Measurements from ENCODE around the gene MYOZ3. TPM values are rescaled to one million over a fixed set of nuclear protein-coding genes. Genes with fewer than 3 reads are reported as not detected.

The MYOZ3 gene
- total and polyA plus RNA-seq, 4 donors, result 0.03 to 0.09 (median 0.04) TPM; not detected in 1

DNA sequence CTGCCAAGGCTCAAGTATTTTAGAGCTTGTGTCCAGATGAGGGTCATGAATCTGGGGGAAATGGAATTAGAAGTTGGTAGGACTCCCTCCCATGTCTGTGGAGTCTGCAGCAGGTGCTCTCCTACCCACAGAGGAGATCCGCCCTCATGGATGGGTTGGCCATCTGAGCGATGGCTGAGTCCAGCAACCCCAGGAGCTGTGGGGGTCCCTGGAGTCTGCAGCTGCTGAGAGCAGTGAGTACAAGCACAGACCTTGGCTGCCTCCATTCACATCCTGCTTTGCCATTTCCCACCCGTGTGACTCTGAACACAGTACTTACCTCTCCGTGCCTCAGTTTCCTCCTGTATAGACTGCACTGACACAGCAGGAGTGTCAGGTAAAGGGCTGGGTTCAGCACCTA, 46.4 kb upstream of the MYOZ3 start:
- H3K27ac ChIP-seq (ENCODE audit: low read depth in 1 of 2, low read length in 2 of 2), result peak overlapping the region; percentile 80 to 87
- 60% methylated on average over 4 of the region's 4 CpGs for WGBS
- no peak for TF ChIP-seq NR2F2 (IDR thresholded peaks at IDR 0.05)
- TF ChIP-seq, protein P1, sequence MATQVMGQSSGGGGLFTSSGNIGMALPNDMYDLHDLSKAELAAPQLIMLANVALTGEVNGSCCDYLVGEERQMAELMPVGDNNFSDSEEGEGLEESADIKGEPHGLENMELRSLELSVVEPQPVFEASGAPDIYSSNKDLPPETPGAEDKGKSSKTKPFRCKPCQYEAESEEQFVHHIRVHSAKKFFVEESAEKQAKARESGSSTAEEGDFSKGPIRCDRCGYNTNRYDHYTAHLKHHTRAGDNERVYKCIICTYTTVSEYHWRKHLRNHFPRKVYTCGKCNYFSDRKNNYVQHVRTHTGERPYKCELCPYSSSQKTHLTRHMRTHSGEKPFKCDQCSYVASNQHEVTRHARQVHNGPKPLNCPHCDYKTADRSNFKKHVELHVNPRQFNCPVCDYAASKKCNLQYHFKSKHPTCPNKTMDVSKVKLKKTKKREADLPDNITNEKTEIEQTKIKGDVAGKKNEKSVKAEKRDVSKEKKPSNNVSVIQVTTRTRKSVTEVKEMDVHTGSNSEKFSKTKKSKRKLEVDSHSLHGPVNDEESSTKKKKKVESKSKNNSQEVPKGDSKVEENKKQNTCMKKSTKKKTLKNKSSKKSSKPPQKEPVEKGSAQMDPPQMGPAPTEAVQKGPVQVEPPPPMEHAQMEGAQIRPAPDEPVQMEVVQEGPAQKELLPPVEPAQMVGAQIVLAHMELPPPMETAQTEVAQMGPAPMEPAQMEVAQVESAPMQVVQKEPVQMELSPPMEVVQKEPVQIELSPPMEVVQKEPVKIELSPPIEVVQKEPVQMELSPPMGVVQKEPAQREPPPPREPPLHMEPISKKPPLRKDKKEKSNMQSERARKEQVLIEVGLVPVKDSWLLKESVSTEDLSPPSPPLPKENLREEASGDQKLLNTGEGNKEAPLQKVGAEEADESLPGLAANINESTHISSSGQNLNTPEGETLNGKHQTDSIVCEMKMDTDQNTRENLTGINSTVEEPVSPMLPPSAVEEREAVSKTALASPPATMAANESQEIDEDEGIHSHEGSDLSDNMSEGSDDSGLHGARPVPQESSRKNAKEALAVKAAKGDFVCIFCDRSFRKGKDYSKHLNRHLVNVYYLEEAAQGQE (IDR thresholded peaks at IDR 0.05), result no peak
- TF ChIP-seq, protein P2, sequence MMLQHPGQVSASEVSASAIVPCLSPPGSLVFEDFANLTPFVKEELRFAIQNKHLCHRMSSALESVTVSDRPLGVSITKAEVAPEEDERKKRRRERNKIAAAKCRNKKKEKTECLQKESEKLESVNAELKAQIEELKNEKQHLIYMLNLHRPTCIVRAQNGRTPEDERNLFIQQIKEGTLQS (IDR thresholded peaks at IDR 0.05), result no peak
- TF ChIP-seq, protein P3, sequence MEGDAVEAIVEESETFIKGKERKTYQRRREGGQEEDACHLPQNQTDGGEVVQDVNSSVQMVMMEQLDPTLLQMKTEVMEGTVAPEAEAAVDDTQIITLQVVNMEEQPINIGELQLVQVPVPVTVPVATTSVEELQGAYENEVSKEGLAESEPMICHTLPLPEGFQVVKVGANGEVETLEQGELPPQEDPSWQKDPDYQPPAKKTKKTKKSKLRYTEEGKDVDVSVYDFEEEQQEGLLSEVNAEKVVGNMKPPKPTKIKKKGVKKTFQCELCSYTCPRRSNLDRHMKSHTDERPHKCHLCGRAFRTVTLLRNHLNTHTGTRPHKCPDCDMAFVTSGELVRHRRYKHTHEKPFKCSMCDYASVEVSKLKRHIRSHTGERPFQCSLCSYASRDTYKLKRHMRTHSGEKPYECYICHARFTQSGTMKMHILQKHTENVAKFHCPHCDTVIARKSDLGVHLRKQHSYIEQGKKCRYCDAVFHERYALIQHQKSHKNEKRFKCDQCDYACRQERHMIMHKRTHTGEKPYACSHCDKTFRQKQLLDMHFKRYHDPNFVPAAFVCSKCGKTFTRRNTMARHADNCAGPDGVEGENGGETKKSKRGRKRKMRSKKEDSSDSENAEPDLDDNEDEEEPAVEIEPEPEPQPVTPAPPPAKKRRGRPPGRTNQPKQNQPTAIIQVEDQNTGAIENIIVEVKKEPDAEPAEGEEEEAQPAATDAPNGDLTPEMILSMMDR (IDR thresholded peaks at IDR 0.05; ENCODE audit: low read depth, low read length, missing input control), result no peak
- TF ChIP-seq TAF1 (conservative IDR thresholded peaks at IDR 0.05), result no peak
- no peak for TF ChIP-seq GABPA (IDR thresholded peaks at IDR 0.05 in 1 of 2, conservative IDR thresholded peaks at IDR 0.05 in 1 of 2)
- no peak for TF ChIP-seq HNF4G (IDR thresholded peaks at IDR 0.05)
- TF ChIP-seq EGR1 (IDR thresholded peaks at IDR 0.05; ENCODE audit: low read depth in 2 of 2), result no peak
- no peak for TF ChIP-seq RAD21 (IDR thresholded peaks at IDR 0.05)
- TF ChIP-seq, protein P4, sequence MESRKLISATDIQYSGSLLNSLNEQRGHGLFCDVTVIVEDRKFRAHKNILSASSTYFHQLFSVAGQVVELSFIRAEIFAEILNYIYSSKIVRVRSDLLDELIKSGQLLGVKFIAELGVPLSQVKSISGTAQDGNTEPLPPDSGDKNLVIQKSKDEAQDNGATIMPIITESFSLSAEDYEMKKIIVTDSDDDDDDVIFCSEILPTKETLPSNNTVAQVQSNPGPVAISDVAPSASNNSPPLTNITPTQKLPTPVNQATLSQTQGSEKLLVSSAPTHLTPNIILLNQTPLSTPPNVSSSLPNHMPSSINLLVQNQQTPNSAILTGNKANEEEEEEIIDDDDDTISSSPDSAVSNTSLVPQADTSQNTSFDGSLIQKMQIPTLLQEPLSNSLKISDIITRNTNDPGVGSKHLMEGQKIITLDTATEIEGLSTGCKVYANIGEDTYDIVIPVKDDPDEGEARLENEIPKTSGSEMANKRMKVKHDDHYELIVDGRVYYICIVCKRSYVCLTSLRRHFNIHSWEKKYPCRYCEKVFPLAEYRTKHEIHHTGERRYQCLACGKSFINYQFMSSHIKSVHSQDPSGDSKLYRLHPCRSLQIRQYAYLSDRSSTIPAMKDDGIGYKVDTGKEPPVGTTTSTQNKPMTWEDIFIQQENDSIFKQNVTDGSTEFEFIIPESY (IDR thresholded peaks at IDR 0.05), result no peak
- TF ChIP-seq, protein P5, sequence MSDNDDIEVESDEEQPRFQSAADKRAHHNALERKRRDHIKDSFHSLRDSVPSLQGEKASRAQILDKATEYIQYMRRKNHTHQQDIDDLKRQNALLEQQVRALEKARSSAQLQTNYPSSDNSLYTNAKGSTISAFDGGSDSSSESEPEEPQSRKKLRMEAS (IDR thresholded peaks at IDR 0.05), result no peak

DNA sequence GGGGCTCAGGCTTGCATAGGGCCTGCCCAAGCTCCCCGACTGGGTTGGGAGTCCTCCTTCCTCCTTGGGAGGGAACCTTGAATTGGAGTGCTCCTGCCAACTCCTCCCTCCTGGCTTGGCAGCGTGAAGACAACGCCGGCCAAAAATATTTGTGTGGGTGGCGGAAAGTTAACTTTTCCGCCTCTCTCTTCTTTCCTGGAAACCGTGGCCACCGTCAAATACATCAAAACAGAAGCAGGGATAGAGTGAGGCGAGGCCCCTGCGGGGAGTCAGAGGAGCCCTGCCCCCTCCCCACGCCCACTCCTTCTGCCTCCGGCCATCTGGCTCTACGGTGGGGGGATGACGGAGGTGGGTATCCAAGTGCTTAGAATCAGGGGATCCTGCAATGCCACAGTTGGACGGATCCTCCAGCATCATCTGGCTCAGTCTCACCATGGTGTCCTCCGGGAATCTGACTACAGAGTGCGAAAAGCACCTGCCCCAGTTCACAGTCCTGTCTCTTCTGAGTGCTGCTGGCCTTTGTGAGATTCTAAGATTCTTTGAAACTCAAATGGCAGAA, 45.8 kb upstream of the MYOZ3 start:
- no peaks in the 10 kb centered on the region for H3K9me3 ChIP-seq (ENCODE audit: control insufficient read depth in 4 of 4, low read length in 3 of 4)
- peak overlapping the region; percentile 80 to 87 for H3K27ac ChIP-seq (ENCODE audit: low read depth in 1 of 2, low read length in 2 of 2)
- H3K4me1 ChIP-seq (ENCODE audit: control insufficient read depth in 4 of 4, insufficient read depth in 4 of 4, low read length in 3 of 4), result peaks cover 28 to 84% (median 75%) of the 10 kb centered on the region in 4 donors
- 15% methylated on average over 17 of the region's 17 CpGs for WGBS
- no peak for DNase-seq (ENCODE audit: low spot score)
- H3K4me3 ChIP-seq (ENCODE audit: low read depth in 1 of 3, low read length in 3 of 3), result peak overlapping the region in 2 of 3 donors; percentile 3 to 21
- H3K36me3 ChIP-seq (ENCODE audit: control insufficient read depth in 4 of 4, insufficient read depth in 3 of 4, low read depth in 1 of 4, low read length in 3 of 4), result no peaks in the 10 kb centered on the region
- peak overlapping the region in 1 of 2 donors; percentile 29 for H3K9ac ChIP-seq (ENCODE audit: low read depth in 1 of 2, low read length in 2 of 2)
- no peaks in the 10 kb centered on the region for H3K27me3 ChIP-seq (ENCODE audit: control insufficient read depth in 4 of 4, insufficient read depth in 4 of 4, low read length in 3 of 4)
- TF ChIP-seq, protein P2 (IDR thresholded peaks at IDR 0.05), result no peak
- TF ChIP-seq HNF4A (conservative IDR thresholded peaks at IDR 0.05), result peak in 1 of 2 donors; percentile 43
- TF ChIP-seq HNF4G (IDR thresholded peaks at IDR 0.05), result no peak
- peak; percentile 54 for TF ChIP-seq SP1 (IDR thresholded peaks at IDR 0.05)
- no peak for TF ChIP-seq FOXA1 (IDR thresholded peaks at IDR 0.05)
- TF ChIP-seq NR2F2 (IDR thresholded peaks at IDR 0.05), result no peak
- peak; percentile 93 to 94 for TF ChIP-seq EGR1 (IDR thresholded peaks at IDR 0.05; ENCODE audit: low read depth in 2 of 2)
- TF ChIP-seq, protein P5 (IDR thresholded peaks at IDR 0.05), result peak; percentile 46
- TF ChIP-seq, protein P1 (IDR thresholded peaks at IDR 0.05), result peak; percentile 17
- TF ChIP-seq RXRA (IDR thresholded peaks at IDR 0.05), result peak; percentile 50 to 82
- TF ChIP-seq FOXA2 (IDR thresholded peaks at IDR 0.05), result no peak
- no peak for TF ChIP-seq TAF1 (conservative IDR thresholded peaks at IDR 0.05)
- no peak for TF ChIP-seq JUND (IDR thresholded peaks at IDR 0.05)

More for the DNA sequence above, 46.4 kb upstream of the MYOZ3 start:
- Histone ChIP-seq H3K9me3 (ENCODE audit: control insufficient read depth in 4 of 4, low read length in 3 of 4) (no peaks in the 10 kb centered on the region), H3K9ac (ENCODE audit: low read depth in 1 of 2, low read length in 2 of 2) (no peak overlapping the region), H3K4me1 (ENCODE audit: control insufficient read depth in 4 of 4, insufficient read depth in 4 of 4, low read length in 3 of 4) (peaks cover 29 to 89% (median 79%) of the 10 kb centered on the region in 4 donors), H3K27me3 (ENCODE audit: control insufficient read depth in 4 of 4, insufficient read depth in 4 of 4, low read length in 3 of 4) (no peaks in the 10 kb centered on the region), H3K4me3 (ENCODE audit: low read depth in 1 of 3, low read length in 3 of 3) (no peak overlapping the region), H3K36me3 (ENCODE audit: control insufficient read depth in 4 of 4, insufficient read depth in 3 of 4, low read depth in 1 of 4, low read length in 3 of 4) (no peaks in the 10 kb centered on the region)
- DNase-seq (ENCODE audit: low spot score), result no peak

Measured in liver (tissue), 9 donors.